Activated naive CD4-positive, alpha-beta T cell treated with Interleukin-2 at 50 U/mL for 16 hours (primary cell): ENCODE measurements around the gene USP22.

ENCODE experiments used
- DNase-seq: peaks from one replicate; pipeline ENCODE4 v3.0.0-alpha.2; 2020

USP22 gene

GRCh38 chr17:20999044-20999573, 43.7 kb downstream of the USP22 start:
- DNase-seq: no peak

GRCh38 chr17:20998571-20999043, 44.2 kb downstream of the USP22 start:
- DNase-seq: no peak

GRCh38 chr17:20997711-20998570, 44.9 kb downstream of the USP22 start:
- DNase-seq: no peak

- no peak for DNase-seq
Measured at GRCh38 chr17:20996724-20997615, 45.8 kb downstream of the USP22 start.

GRCh38 chr17:20995873-20996723, 46.7 kb downstream of the USP22 start:
- no peak for DNase-seq

- DNase-seq: no peak
Measured at GRCh38 chr17:20995164-20995872, 47.5 kb downstream of the USP22 start.

GRCh38 chr17:20994779-20995149, 48.0 kb downstream of the USP22 start:
- DNase-seq: no peak

- no peak for DNase-seq
Measured at GRCh38 chr17:20993863-20994778, 48.7 kb downstream of the USP22 start.

- peak; percentile 64 for DNase-seq
Measured at GRCh38 chr17:20992987-20993862, 49.6 kb downstream of the USP22 start.

- DNase-seq: no peak
Measured at GRCh38 chr17:20992416-20992815, 50.4 kb downstream of the USP22 start.

- DNase-seq: no peak
Measured at GRCh38 chr17:20991276-20992037, 51.4 kb downstream of the USP22 start.

GRCh38 chr17:20989991-20990855, 52.6 kb downstream of the USP22 start:
- DNase-seq: no peak

GRCh38 chr17:20989481-20989880, 53.3 kb downstream of the USP22 start:
- DNase-seq: no peak

- no peak for DNase-seq
Measured at GRCh38 chr17:20988896-20989295, 53.9 kb downstream of the USP22 start.

- DNase-seq: no peak
Measured at GRCh38 chr17:20988001-20988636, 54.7 kb downstream of the USP22 start.

- DNase-seq: no peak
Measured at GRCh38 chr17:20987511-20987910, 55.3 kb downstream of the USP22 start.

- DNase-seq: no peak
Measured at GRCh38 chr17:20986767-20987510, 55.9 kb downstream of the USP22 start.
